ENCODE measurements around the gene CELF1. TPM values are rescaled to one million over a fixed set of nuclear protein-coding genes. Genes with fewer than 3 reads are reported as not detected.

The CELF1 gene
- total and polyA plus RNA-seq, 2 of the 13 experiments (the other 11 are each of a cell fraction or from before 2014, with no cell fraction given) = 69.0 to 80.1 TPM

DNA sequence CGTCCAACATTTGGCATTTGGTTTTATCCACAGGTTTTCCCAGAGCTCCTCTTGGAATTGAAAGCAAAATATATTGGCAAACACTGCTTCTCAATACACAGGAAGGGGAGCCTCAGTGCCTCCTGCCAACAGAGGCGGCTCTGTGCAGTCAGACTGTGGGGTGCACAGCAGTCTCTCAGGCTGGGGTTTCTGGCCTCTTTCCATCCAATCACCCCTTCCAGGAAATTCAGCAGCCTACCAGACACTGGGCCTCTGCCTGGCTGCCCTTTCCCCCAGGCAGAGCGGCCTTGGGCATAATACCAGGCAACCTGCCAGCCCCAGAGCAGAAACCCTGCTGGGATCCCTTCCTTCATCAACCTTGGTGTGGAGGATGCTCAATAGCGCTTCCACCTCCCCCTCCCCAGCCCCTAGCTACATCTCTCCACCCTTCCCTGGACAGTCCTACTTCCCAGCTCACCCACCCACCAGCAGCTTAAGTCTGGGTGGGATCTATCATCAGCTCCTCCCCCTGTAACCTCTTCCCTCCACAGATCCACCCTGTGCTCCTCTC, 86.2 kb downstream of the CELF1 start:
- Histone ChIP-seq H3K9me3 (ENCODE audit: low read length) (no peaks in the 10 kb centered on the region), H3K4me3 (replicated peaks in 1 of 3; ENCODE audit: insufficient read depth in 1 of 3, low read depth in 2 of 3, low read length in 3 of 3) (no peak overlapping the region), H3K79me2 (ENCODE audit: insufficient read depth, low read length) (no peaks in the 10 kb centered on the region), H3K9ac (ENCODE audit: insufficient read depth, low read depth, low read length) (no peak overlapping the region), H3K4me1 (ENCODE audit: insufficient read depth, low read length) (peaks cover 18% of the 10 kb centered on the region), H2AFZ (ENCODE audit: low read length) (no peak overlapping the region), H3K36me3 (replicated peaks in 1 of 2; ENCODE audit: control insufficient read depth in 1 of 2, insufficient read depth in 2 of 2, low read length in 2 of 2) (peaks cover 13 to 61% of the 10 kb centered on the region in 2 experiments), H3K4me2 (ENCODE audit: low read depth, low read length) (no peak overlapping the region), H4K20me1 (ENCODE audit: insufficient read depth, low read length) (no peaks in the 10 kb centered on the region), H3K27me3 (ENCODE audit: control insufficient read depth in 1 of 2, insufficient read depth in 2 of 2, low read length in 2 of 2) (no peaks in the 10 kb centered on the region), H3K27ac (ENCODE audit: extremely low read length, insufficient read depth, low read length) (no peak overlapping the region)
- POLR2A ChIA-PET = no interaction called here
- DNase-seq (ENCODE audit: low spot score) (no peak), ATAC-seq (peak; percentile 14; the same call in 2 of the 3 replicates), FAIRE-seq (no peak)
- intact Hi-C loops (cut with micrococcal nuclease; ENCODE audit: unreplicated experiment) = no loop called here
- no TSS peak for BruUV-seq (replicated peaks)
- CTCF ChIA-PET (ENCODE audit: low intra/inter-chr PET ratio, low total read pairs) = no interaction called here
- in situ Hi-C loops (cut with HindIII; ENCODE audit: extremely low pct_ligation_motif_present, low pct_unique_long_range_greater_than_20kb) = no loop called here
- WGBS (ENCODE audit: low lambda C conversion rate) = 95% methylated on average over 4 of the region's 4 CpGs
- TF ChIP-seq, protein P1, sequence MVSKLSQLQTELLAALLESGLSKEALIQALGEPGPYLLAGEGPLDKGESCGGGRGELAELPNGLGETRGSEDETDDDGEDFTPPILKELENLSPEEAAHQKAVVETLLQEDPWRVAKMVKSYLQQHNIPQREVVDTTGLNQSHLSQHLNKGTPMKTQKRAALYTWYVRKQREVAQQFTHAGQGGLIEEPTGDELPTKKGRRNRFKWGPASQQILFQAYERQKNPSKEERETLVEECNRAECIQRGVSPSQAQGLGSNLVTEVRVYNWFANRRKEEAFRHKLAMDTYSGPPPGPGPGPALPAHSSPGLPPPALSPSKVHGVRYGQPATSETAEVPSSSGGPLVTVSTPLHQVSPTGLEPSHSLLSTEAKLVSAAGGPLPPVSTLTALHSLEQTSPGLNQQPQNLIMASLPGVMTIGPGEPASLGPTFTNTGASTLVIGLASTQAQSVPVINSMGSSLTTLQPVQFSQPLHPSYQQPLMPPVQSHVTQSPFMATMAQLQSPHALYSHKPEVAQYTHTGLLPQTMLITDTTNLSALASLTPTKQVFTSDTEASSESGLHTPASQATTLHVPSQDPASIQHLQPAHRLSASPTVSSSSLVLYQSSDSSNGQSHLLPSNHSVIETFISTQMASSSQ (IDR thresholded peaks at IDR 0.05; ENCODE audit: low read depth) = no peak
- TF ChIP-seq, protein P1 (CRISPR knock-in tag; IDR thresholded peaks at IDR 0.05; ENCODE audit: borderline replicate concordance) = no peak
- peak; percentile 23 for TF ChIP-seq RBM22 (optimal IDR thresholded peaks at IDR 0.05; ENCODE audit: low read length)

DNA sequence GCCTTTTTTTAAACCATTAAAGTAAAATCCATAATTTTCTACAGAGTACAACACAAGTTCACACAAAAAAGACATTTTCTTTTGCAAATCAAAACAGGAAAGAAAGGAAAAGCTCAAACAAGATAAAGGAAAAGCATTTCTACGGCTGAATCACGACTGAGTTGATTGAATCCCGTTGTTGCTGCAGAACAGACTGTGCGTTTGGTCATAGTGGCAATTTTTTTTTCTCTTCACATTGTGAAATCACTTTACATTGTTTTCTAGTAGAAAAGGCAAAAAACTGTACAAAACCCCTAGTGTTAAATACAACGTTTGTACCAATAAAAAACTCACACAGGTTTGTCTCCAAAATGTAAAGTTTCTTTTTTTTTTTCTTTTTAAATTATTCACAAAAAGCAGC, 86.7 kb downstream of the CELF1 start:
- DNase-seq (ENCODE audit: low spot score) (no peak), ATAC-seq (no peak), FAIRE-seq (no peak)
- intact Hi-C loops (cut with micrococcal nuclease; ENCODE audit: unreplicated experiment) (no loop called here), in situ Hi-C loops (cut with HindIII; ENCODE audit: extremely low pct_ligation_motif_present, low pct_unique_long_range_greater_than_20kb) (no loop called here)
- Histone ChIP-seq H3K36me3 (replicated peaks in 1 of 2; ENCODE audit: control insufficient read depth in 1 of 2, insufficient read depth in 2 of 2, low read length in 2 of 2) (peaks cover 12 to 55% of the 10 kb centered on the region in 2 experiments), H3K27ac (ENCODE audit: extremely low read length, insufficient read depth, low read length) (no peak overlapping the region), H3K4me2 (ENCODE audit: low read depth, low read length) (no peak overlapping the region), H3K9ac (ENCODE audit: insufficient read depth, low read depth, low read length) (no peak overlapping the region), H3K79me2 (ENCODE audit: insufficient read depth, low read length) (no peaks in the 10 kb centered on the region), H3K27me3 (ENCODE audit: control insufficient read depth in 1 of 2, insufficient read depth in 2 of 2, low read length in 2 of 2) (no peaks in the 10 kb centered on the region), H4K20me1 (ENCODE audit: insufficient read depth, low read length) (no peaks in the 10 kb centered on the region), H3K4me3 (replicated peaks in 1 of 3; ENCODE audit: insufficient read depth in 1 of 3, low read depth in 2 of 3, low read length in 3 of 3) (no peak overlapping the region), H3K9me3 (ENCODE audit: low read length) (no peaks in the 10 kb centered on the region), H3K4me1 (ENCODE audit: insufficient read depth, low read length) (peaks cover 18% of the 10 kb centered on the region), H2AFZ (ENCODE audit: low read length) (no peak overlapping the region)
- WGBS (ENCODE audit: low lambda C conversion rate) = 94% methylated on average over 5 of the region's 5 CpGs
- TF ChIP-seq EP300 (IDR thresholded peaks at IDR 0.05; ENCODE audit: low read depth in 2 of 2, low read length in 2 of 2) = no peak
- no peak for TF ChIP-seq EP300 (CRISPR knock-in tag; IDR thresholded peaks at IDR 0.05; ENCODE audit: borderline replicate concordance)
- no peak for TF ChIP-seq NAIF1 (CRISPR knock-in tag; IDR thresholded peaks at IDR 0.05; ENCODE audit: borderline replicate concordance)
- TF ChIP-seq HNRNPL (IDR thresholded peaks at IDR 0.05; ENCODE audit: low read depth, low read length) = no peak
- no peak for TF ChIP-seq ZNF724P (CRISPR knock-in tag; IDR thresholded peaks at IDR 0.05; ENCODE audit: borderline replicate concordance)
- TF ChIP-seq, protein P2, sequence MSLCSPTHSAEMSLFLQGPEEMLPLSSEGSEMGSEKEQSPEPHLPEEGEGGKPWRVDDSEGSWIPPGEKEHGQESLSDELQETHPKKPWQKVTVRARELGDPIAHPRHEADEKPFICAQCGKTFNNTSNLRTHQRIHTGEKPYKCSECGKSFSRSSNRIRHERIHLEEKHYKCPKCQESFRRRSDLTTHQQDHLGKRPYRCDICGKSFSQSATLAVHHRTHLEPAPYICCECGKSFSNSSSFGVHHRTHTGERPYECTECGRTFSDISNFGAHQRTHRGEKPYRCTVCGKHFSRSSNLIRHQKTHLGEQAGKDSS (CRISPR knock-in tag; IDR thresholded peaks at IDR 0.05; ENCODE audit: borderline replicate concordance, low read depth) = no peak
- TF ChIP-seq ZNF644 (CRISPR knock-in tag; IDR thresholded peaks at IDR 0.05; ENCODE audit: low read depth) = no peak
- no peak for TF ChIP-seq ONECUT2 (CRISPR knock-in tag; IDR thresholded peaks at IDR 0.05)
- TF ChIP-seq HNF4A (CRISPR knock-in tag; IDR thresholded peaks at IDR 0.05) = no peak
- TF ChIP-seq RXRB (CRISPR knock-in tag; IDR thresholded peaks at IDR 0.05; ENCODE audit: borderline replicate concordance) = no peak
- TF ChIP-seq ZNF263 (CRISPR knock-in tag; IDR thresholded peaks at IDR 0.05) = no peak
- TF ChIP-seq ZNF775 (CRISPR knock-in tag; IDR thresholded peaks at IDR 0.05; ENCODE audit: borderline replicate concordance) = no peak
- BruUV-seq (replicated peaks) = no TSS peak
- ChIA-PET POLR2A (no interaction called here), CTCF (ENCODE audit: low intra/inter-chr PET ratio, low total read pairs) (no interaction called here)
